Chondrocyte (in vitro differentiated cells): ENCODE results near the gene C1orf198. TPM values are rescaled to one million over a fixed set of nuclear protein-coding genes. Genes with fewer than 3 reads are reported as not detected.

Source experiments
- DNase-seq: peaks from one replicate; pipeline ENCODE4 v3.0.0; 2021; ENCODE audit warnings: mixed read lengths, low spot score
- H3K27ac Mint-ChIP-seq: one replicate; pipeline ENCODE4 v1.8.0; 2021; ENCODE audit warnings: mild to moderate bottlenecking, moderate library complexity, mixed read lengths; ENCODE audit not compliant: unreplicated experiment
- H3K27me3 Mint-ChIP-seq: 2 replicates; pipeline ENCODE4 v1.8.0; 2021; ENCODE audit warnings: low read depth, mixed read lengths
- H3K36me3 Mint-ChIP-seq: 2 replicates; pipeline ENCODE4 v1.8.0; 2021; ENCODE audit warnings: low read depth, mixed read lengths
- H3K4me1 Mint-ChIP-seq: 2 replicates; pipeline ENCODE4 v1.8.0; 2021; ENCODE audit warnings: low read depth, mild to moderate bottlenecking, mixed read lengths
- H3K4me3 Mint-ChIP-seq: one replicate; pipeline ENCODE4 v1.8.0; 2021; ENCODE audit warnings: mild to moderate bottlenecking, moderate library complexity, mixed read lengths; ENCODE audit not compliant: unreplicated experiment
- H3K9me3 Mint-ChIP-seq: 2 replicates; pipeline ENCODE4 v1.8.0; 2021; ENCODE audit warnings: low read depth, mixed read lengths
- total RNA-seq: library from RNA; stranded (reverse); gene quantifications from 3 replicates; pipeline ENCODE4 v1.2.1, GENCODE V29; 2021
- TF ChIP-seq, protein P1 (sequence below): fragments of 200-600 bp; sonication (generic); IDR thresholded peaks from 2 replicates; pipeline ENCODE4 v1.5.0; 2021; ENCODE audit warnings: antibody characterized with exemption, mild to moderate bottlenecking, moderate library complexity

C1orf198 gene
- total RNA-seq, 1 donor from 2014 or later, result 505 TPM

- TF ChIP-seq, protein P1, sequence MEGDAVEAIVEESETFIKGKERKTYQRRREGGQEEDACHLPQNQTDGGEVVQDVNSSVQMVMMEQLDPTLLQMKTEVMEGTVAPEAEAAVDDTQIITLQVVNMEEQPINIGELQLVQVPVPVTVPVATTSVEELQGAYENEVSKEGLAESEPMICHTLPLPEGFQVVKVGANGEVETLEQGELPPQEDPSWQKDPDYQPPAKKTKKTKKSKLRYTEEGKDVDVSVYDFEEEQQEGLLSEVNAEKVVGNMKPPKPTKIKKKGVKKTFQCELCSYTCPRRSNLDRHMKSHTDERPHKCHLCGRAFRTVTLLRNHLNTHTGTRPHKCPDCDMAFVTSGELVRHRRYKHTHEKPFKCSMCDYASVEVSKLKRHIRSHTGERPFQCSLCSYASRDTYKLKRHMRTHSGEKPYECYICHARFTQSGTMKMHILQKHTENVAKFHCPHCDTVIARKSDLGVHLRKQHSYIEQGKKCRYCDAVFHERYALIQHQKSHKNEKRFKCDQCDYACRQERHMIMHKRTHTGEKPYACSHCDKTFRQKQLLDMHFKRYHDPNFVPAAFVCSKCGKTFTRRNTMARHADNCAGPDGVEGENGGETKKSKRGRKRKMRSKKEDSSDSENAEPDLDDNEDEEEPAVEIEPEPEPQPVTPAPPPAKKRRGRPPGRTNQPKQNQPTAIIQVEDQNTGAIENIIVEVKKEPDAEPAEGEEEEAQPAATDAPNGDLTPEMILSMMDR, result no peak
- Mint-ChIP-seq H3K36me3 (peaks cover 24% of the 10 kb centered on the region), H3K27me3 (no peaks in the 10 kb centered on the region), H3K4me1 (peaks cover 22% of the 10 kb centered on the region), H3K27ac (no peak overlapping the region), H3K9me3 (no peaks in the 10 kb centered on the region), H3K4me3 (no peak overlapping the region)
- DNase-seq, result no peak
Measured at GRCh38 chr1:230905733-230906132, 37.4 kb upstream of the C1orf198 start.

- H3K27me3 Mint-ChIP-seq, result no peaks in the 10 kb centered on the region
- H3K9me3 Mint-ChIP-seq, result no peaks in the 10 kb centered on the region
- H3K4me1 Mint-ChIP-seq, result peaks cover 44% of the 10 kb centered on the region
- H3K4me3 Mint-ChIP-seq, result no peak overlapping the region
- DNase-seq, result no peak
- TF ChIP-seq, protein P1, result no peak
- peak overlapping the region; percentile 42 for H3K27ac Mint-ChIP-seq
- H3K36me3 Mint-ChIP-seq, result peaks cover 12% of the 10 kb centered on the region
Measured at GRCh38 chr1:230902349-230902923, 34.1 kb upstream of the C1orf198 start.

DNA sequence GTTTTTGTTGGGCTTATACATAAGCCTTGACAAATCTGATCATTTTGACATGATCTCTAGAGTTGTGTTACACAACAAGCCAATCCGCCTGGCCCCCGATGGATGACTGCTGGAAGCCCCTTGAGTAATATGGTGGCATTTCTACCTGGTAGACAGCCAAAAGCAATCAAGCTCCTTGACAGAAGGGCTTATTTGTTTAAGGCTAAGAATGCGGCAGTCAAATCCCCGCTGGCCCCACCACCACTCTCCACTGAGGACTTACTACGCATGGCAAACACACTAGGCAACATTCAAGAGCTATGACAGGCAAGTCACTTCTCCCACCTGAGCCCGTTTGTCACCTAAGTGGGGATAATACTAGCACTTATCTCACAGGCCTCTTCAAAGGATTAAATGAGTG lies 33.4 kb upstream of the C1orf198 start:
- Mint-ChIP-seq H3K4me1 (peaks cover 52% of the 10 kb centered on the region), H3K9me3 (no peaks in the 10 kb centered on the region), H3K36me3 (peaks cover 10% of the 10 kb centered on the region), H3K27me3 (no peaks in the 10 kb centered on the region), H3K4me3 (no peak overlapping the region), H3K27ac (peak overlapping the region; percentile 32)
- TF ChIP-seq, protein P1, result no peak
- no peak for DNase-seq

DNA sequence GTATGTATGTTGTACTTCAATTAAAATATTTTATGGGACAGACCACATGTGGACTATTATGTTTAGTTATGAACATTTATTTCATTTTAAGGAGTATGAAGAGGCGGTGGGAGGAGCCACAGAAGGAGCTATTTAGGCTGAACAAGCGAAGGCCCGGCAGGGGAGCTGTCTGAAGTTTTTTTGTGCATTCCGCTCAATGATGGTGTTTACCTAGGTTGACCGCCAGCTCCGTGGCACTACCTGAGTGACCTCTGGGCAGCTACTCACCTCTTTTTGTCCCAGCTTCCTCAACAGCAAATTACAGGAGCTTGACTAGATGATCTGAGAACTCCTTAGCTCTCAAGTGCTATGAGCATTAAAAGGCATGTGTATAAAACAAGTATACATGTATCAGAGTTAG lies 32.7 kb upstream of the C1orf198 start:
- TF ChIP-seq, protein P1, result no peak
- H3K36me3 Mint-ChIP-seq, result peaks cover 8% of the 10 kb centered on the region
- H3K4me1 Mint-ChIP-seq, result peaks cover 54% of the 10 kb centered on the region
- DNase-seq, result no peak
- no peak overlapping the region for H3K4me3 Mint-ChIP-seq
- H3K27me3 Mint-ChIP-seq, result no peaks in the 10 kb centered on the region
- no peaks in the 10 kb centered on the region for H3K9me3 Mint-ChIP-seq
- peak overlapping the region; percentile 32 for H3K27ac Mint-ChIP-seq

GRCh38 chr1:230899841-230900251 lies 31.5 kb upstream of the C1orf198 start:
- Mint-ChIP-seq H3K27ac (peak overlapping the region; percentile 98), H3K36me3 (no peaks in the 10 kb centered on the region), H3K4me3 (no peak overlapping the region), H3K9me3 (no peaks in the 10 kb centered on the region), H3K4me1 (peaks cover 55% of the 10 kb centered on the region), H3K27me3 (no peaks in the 10 kb centered on the region)
- TF ChIP-seq, protein P1, result no peak
- no peak for DNase-seq
